HG03060 (cell line): Measurements from ENCODE around the gene SLC37A3.
A peak's percentile ranks its signal among the peaks of the same experiment; 100 is the strongest.
"Not testable (repeated sequence)": the region's sequence is repeated elsewhere in the genome, so short reads cannot be mapped to it uniquely, and the experiment has no call there.

Source experiments
- ATAC-seq: cut with Tn5 transposase; IDR thresholded peaks from one replicate; pipeline ENCODE4 v1.9.1; 2021; ENCODE audit warnings: low read depth, moderate number of reproducible peaks; ENCODE audit not compliant: unreplicated experiment

SLC37A3 gene

GRCh38 chr7:140316165-140316661 lies 82.1 kb downstream of the SLC37A3 start:
- ATAC-seq, result no peak

- no peak for ATAC-seq
Measured at GRCh38 chr7:140315498-140316164, 82.7 kb downstream of the SLC37A3 start.

DNA sequence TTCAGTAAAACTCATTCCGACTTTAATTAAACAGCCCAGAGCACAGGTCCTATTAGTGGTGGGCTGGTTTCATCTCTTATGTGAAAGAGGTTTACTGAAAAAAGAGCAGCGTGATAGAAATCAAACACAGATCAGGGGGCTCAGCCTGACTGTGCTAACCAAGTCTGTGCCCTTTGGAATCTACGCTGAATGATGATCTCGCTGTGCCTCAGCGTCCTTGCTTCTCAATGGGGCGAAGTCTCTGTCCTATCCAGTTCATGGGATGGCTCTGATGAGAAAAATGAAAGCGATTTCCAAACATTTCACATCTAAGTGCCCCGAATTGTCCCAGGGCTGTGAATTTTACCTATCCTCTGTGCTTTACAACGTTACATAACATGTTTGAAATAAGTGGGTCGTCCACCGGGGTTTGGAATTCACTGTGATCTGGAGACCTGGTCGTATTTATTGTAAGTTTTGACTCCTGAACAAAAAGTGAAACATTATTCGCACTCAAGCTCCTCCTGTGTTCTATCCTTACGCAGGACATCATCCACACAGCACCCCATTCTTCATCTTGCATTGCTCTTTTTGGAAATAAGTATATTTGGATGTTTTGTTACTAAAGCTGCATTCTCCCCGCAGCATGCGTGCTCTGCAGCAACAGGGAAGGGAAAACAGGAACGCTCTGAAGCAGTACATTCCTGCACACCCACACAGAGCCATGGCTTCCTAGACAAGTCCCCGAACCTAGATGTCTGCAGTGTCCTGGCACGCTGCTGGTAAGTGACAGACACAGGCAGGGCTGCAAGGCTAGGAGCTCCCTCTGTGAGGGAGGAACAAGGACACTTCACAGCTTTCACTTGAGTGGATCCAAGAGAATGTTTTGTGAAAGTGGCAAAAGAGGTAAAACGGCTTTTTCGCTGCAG lies 83.5 kb downstream of the SLC37A3 start:
- ATAC-seq, result no peak

GRCh38 chr7:140312141-140312846 lies 86.0 kb downstream of the SLC37A3 start:
- no peak for ATAC-seq

DNA sequence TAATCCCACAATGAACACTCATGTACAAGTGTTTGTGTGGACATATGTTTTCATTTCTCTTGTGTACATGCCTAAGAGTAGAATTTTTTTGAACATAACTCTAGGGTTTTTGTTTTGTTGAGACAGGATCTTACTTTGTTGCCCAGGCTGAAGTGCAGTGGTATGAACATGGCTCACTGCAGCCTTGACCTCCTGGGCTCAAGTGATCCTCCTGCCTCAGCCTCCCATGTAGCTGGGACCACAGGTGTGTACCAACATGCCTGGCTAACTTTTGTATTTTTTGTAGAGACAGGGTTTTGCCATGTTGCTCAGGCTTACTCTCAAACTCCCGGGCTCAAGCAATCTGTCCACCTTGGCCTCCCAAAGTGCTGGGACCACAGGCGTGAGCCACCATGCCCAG lies 87.2 kb downstream of the SLC37A3 start:
- ATAC-seq, result not testable (repeated sequence)

GRCh38 chr7:140310337-140311002 lies 87.9 kb downstream of the SLC37A3 start:
- ATAC-seq, result no peak

GRCh38 chr7:140308060-140308459 lies 90.3 kb downstream of the SLC37A3 start:
- ATAC-seq, result no peak

GRCh38 chr7:140304191-140304799 lies 94.0 kb downstream of the SLC37A3 start:
- peak; percentile 64 for ATAC-seq

- ATAC-seq, result no peak
Measured at GRCh38 chr7:140300243-140301136, 97.8 kb downstream of the SLC37A3 start.

DNA sequence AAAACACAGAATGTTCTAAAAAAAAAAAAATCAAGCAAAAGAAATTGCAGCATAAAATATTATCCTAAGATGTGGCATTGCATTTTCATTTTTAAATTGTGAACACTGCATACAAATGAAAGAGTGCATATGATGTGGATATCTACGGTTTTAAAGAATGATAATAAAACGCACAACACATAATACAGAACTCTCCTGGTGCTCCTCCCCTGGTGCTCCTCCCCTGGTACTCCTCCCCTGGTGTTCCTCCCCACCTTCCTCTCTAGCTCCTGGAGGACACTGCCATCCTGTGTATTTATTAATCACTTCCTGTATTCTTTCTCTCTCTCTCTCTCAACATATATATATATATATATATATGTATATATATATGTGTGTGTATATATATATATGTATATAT lies 100.1 kb downstream of the SLC37A3 start:
- ATAC-seq, result no peak

DNA sequence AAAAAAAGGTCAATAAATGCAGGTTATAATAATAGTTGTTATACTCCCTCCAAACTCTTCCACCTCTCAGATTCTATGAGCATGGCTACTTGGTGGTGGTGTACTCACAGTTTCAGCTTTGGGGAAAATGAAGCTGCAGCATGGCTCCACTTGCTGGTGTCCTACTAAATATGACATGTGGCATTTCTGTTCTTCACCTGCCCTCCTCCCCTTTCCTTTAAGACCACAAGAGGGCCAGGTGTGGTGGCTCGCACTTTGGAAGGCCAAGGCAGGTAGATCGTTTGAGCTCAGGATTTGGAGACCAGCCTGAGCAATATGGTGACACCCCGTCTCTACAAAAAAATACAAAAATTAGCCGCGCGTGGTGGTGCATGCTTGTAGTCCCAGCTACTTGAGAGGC lies 101.1 kb downstream of the SLC37A3 start:
- ATAC-seq, result no peak

GRCh38 chr7:140295224-140295738 lies 103.0 kb downstream of the SLC37A3 start:
- no peak for ATAC-seq

GRCh38 chr7:140294454-140294853 lies 103.9 kb downstream of the SLC37A3 start:
- no peak for ATAC-seq

- no peak for ATAC-seq
Measured at GRCh38 chr7:140292438-140292837, 105.9 kb downstream of the SLC37A3 start.

- no peak for ATAC-seq
Measured at GRCh38 chr7:140289804-140290203, 108.5 kb downstream of the SLC37A3 start.

- ATAC-seq, result no peak
Measured at GRCh38 chr7:140287988-140288387, 110.3 kb downstream of the SLC37A3 start.

DNA sequence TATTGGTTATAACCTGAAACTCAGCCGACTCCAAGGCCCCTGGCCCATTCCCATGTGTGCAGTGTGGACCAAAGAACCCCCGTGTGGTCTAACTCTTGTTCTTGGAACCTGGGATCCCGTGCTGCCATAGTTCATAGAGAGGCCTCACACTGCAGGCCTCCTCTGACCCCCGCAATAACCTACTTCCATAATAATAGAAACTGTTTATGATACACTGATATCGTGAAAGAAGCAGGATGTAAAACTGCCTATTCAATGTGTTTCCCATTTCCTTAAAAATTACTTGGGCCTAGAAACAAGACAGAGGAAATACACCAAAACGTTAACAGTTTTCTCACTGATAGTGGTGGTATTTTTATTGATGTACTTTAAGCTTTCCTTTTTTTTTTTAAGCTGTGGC lies 112.4 kb downstream of the SLC37A3 start:
- no peak for ATAC-seq

DNA sequence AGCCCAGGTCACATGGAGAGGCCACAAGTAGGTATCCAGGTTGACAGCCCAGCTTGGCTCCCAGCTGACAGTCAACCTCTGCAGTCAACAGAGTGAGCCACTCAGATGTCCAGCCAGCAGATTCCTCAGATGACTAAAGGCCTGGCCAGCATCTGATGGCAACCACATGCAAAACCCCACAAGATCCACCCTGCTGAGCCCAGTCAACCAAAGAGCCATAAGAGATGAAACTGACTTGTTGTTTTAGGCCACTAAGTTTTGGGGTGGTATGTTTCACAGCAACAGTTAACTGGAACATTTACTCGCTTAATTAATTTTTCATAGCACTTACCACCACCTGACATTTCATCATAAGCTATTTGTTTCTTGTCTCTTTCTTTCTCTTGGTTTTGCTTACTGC lies 114.3 kb downstream of the SLC37A3 start:
- no peak for ATAC-seq
